HEK293 (cell line): Measurements from ENCODE around the gene SAE1.
A peak's percentile ranks its signal among the peaks of the same experiment; 100 is the strongest.

ENCODE experiments used
- BCL11A ChIP-seq: fragments of 450-650 bp; formaldehyde crosslinking; IDR thresholded peaks from 2 replicates; pipeline ENCODE4 v1.5.1; 2016; ENCODE audit warnings: low read depth, missing biosample characterization, missing genetic modification characterization
- GLIS2 ChIP-seq: fragments of 450-650 bp; formaldehyde crosslinking; IDR thresholded peaks from 2 replicates; pipeline ENCODE4 v1.5.1; 2016; ENCODE audit warnings: missing biosample characterization, missing genetic modification characterization
- HOXC10 ChIP-seq: sonication (generic); formaldehyde crosslinking; IDR thresholded peaks from 2 replicates; pipeline ENCODE4 v1.8.1; 2023; ENCODE audit warnings: mild to moderate bottlenecking, missing genetic modification reagents
- KLF16 ChIP-seq: fragments of 450-650 bp; formaldehyde crosslinking; IDR thresholded peaks from 2 replicates; pipeline ENCODE4 v1.5.1; 2017; ENCODE audit warnings: missing biosample characterization, missing genetic modification characterization
- SCRT2 ChIP-seq: fragments of 450-650 bp; formaldehyde crosslinking; IDR thresholded peaks from 2 replicates; pipeline ENCODE4 v1.5.1; 2016; ENCODE audit warnings: missing biosample characterization, missing genetic modification characterization
- WT1 ChIP-seq: fragments of 450-650 bp; formaldehyde crosslinking; IDR thresholded peaks from 2 replicates; pipeline ENCODE4 v1.5.1; 2016; ENCODE audit warnings: missing biosample characterization, missing genetic modification characterization
- ZBTB48 ChIP-seq: fragments of 450-650 bp; formaldehyde crosslinking; IDR thresholded peaks from 2 replicates; pipeline ENCODE4 v1.5.1; 2016; ENCODE audit warnings: missing biosample characterization, missing genetic modification characterization
- ZNF114 ChIP-seq: fragments of 450-650 bp; formaldehyde crosslinking; IDR thresholded peaks from 2 replicates; pipeline ENCODE4 v1.5.0; 2017; ENCODE audit warnings: missing biosample characterization, missing genetic modification characterization
- ZNF157 ChIP-seq: fragments of 450-650 bp; formaldehyde crosslinking; IDR thresholded peaks from 2 replicates; pipeline ENCODE4 v1.5.1; 2016; ENCODE audit warnings: missing biosample characterization, missing genetic modification characterization
- ZNF221 ChIP-seq: fragments of 450-650 bp; formaldehyde crosslinking; IDR thresholded peaks from 2 replicates; pipeline ENCODE4 v1.5.1; 2017; ENCODE audit warnings: missing biosample characterization, missing genetic modification characterization, borderline replicate concordance
- ZNF239 ChIP-seq: fragments of 450-650 bp; formaldehyde crosslinking; IDR thresholded peaks from 2 replicates; pipeline ENCODE4 v1.5.1; 2016; ENCODE audit warnings: missing biosample characterization, missing genetic modification characterization
- ZNF24 ChIP-seq: fragments of 450-650 bp; formaldehyde crosslinking; IDR thresholded peaks from 2 replicates; pipeline ENCODE4 v1.5.1; 2016; ENCODE audit warnings: missing biosample characterization, missing genetic modification characterization
- ZNF266 ChIP-seq: fragments of 450-650 bp; formaldehyde crosslinking; IDR thresholded peaks from 2 replicates; pipeline ENCODE4 v1.5.1; 2016; ENCODE audit warnings: missing biosample characterization, missing genetic modification characterization, low read depth
- ZNF350 ChIP-seq: fragments of 450-650 bp; formaldehyde crosslinking; IDR thresholded peaks from 2 replicates; pipeline ENCODE4 v1.5.0; 2017; ENCODE audit warnings: missing biosample characterization, mild to moderate bottlenecking, missing genetic modification characterization
- ZNF354C ChIP-seq: fragments of 450-650 bp; formaldehyde crosslinking; IDR thresholded peaks from 2 replicates; pipeline ENCODE4 v1.5.1; 2016; ENCODE audit warnings: missing biosample characterization, missing genetic modification characterization, low read depth, borderline replicate concordance
- ZNF530 ChIP-seq: fragments of 450-650 bp; formaldehyde crosslinking; IDR thresholded peaks from 2 replicates; pipeline ENCODE4 v1.5.1; 2016; ENCODE audit warnings: low read depth, missing biosample characterization, missing genetic modification characterization
- ZNF571 ChIP-seq: fragments of 450-650 bp; formaldehyde crosslinking; IDR thresholded peaks from 2 replicates; pipeline ENCODE4 v1.5.0; 2017; ENCODE audit warnings: missing biosample characterization, missing genetic modification characterization
- ZNF792 ChIP-seq: fragments of 450-650 bp; formaldehyde crosslinking; IDR thresholded peaks from 2 replicates; pipeline ENCODE4 v1.5.1; 2016; ENCODE audit warnings: missing biosample characterization, missing genetic modification characterization
- ZNF843 ChIP-seq: fragments of 450-650 bp; formaldehyde crosslinking; IDR thresholded peaks from 2 replicates; pipeline ENCODE4 v1.5.1; 2016; ENCODE audit warnings: missing biosample characterization, missing genetic modification characterization
- TF ChIP-seq, protein P1 (sequence below): fragments of 450-650 bp; formaldehyde crosslinking; IDR thresholded peaks from 2 replicates; pipeline ENCODE4 v1.5.1; 2016; ENCODE audit warnings: missing biosample characterization, missing genetic modification characterization
- TF ChIP-seq, protein P2 (sequence below): fragments of 450-650 bp; formaldehyde crosslinking; IDR thresholded peaks from 2 replicates; pipeline ENCODE4 v1.5.1; 2016; ENCODE audit warnings: missing biosample characterization, missing genetic modification characterization
- TF ChIP-seq, protein P3 (sequence below): fragments of 450-650 bp; formaldehyde crosslinking; IDR thresholded peaks from 2 replicates; pipeline ENCODE4 v1.5.1; 2016; ENCODE audit warnings: missing biosample characterization, missing genetic modification characterization
- TF ChIP-seq, protein P4 (sequence below): fragments of 450-650 bp; formaldehyde crosslinking; IDR thresholded peaks from 2 replicates; pipeline ENCODE4 v1.5.1; 2016; ENCODE audit warnings: missing biosample characterization, missing genetic modification characterization
- TF ChIP-seq, protein P5 (sequence below): fragments of 450-650 bp; formaldehyde crosslinking; IDR thresholded peaks from 2 replicates; pipeline ENCODE4 v1.5.1; 2016; ENCODE audit warnings: missing biosample characterization, missing genetic modification characterization, borderline replicate concordance
- TF ChIP-seq, protein P6 (sequence below): fragments of 450-650 bp; formaldehyde crosslinking; IDR thresholded peaks from 2 replicates; pipeline ENCODE4 v1.5.1; 2017; ENCODE audit warnings: missing biosample characterization, missing genetic modification characterization

SAE1 gene

DNA sequence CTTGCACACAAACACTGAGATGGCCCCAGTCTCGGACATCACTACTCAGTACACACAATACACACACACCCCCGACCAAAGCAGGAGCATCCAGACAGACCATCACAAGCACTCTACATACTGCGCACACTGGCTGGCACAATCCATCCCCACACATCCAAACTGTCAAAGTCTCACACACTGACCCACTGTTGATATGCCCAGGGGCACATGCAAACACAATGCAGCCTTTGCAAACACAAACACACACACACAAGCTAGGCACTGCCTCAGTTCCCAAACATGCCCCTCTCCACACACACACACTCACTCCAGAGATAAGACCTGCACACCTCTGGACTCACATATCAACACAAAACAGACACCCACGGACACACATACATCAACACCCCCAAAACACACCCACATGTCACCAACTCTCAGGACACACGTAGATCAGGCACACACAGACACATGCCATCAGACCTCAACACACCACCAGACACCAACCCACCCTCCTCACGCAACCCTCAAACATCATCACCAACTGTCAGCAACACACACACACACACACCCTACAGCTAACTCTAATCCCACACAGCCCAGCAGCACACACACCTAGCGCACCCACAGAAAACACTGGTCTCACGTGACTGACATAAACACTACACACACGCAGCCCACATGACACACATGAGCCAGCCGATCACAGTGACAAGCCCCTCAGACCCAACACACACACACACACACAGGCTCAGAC is 98.5 kb downstream of the SAE1 start (continued):
- peak; percentile 75 for TF ChIP-seq ZBTB48 (tag by site-specific recombination)
- TF ChIP-seq ZNF843 (tag by site-specific recombination), result no peak
- TF ChIP-seq, protein P1, sequence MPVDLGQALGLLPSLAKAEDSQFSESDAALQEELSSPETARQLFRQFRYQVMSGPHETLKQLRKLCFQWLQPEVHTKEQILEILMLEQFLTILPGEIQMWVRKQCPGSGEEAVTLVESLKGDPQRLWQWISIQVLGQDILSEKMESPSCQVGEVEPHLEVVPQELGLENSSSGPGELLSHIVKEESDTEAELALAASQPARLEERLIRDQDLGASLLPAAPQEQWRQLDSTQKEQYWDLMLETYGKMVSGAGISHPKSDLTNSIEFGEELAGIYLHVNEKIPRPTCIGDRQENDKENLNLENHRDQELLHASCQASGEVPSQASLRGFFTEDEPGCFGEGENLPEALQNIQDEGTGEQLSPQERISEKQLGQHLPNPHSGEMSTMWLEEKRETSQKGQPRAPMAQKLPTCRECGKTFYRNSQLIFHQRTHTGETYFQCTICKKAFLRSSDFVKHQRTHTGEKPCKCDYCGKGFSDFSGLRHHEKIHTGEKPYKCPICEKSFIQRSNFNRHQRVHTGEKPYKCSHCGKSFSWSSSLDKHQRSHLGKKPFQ (tag by site-specific recombination), result no peak
- TF ChIP-seq ZNF530 (tag by site-specific recombination), result 0 out of 2 replicates have a peak, but pooled peaks have one; percentile 33
- no peak for TF ChIP-seq ZNF354C (tag by site-specific recombination)
- TF ChIP-seq ZNF350 (tag by site-specific recombination), result no peak
- peak; percentile 47; the same call in 1 of the 2 replicates for TF ChIP-seq KLF16 (tag by site-specific recombination)
- TF ChIP-seq ZNF571 (tag by site-specific recombination), result no peak
- no peak for TF ChIP-seq HOXC10 (CRISPR knock-in tag)
- TF ChIP-seq ZNF266 (tag by site-specific recombination), result peak; percentile 59; the same call in 1 of the 2 replicates
- no peak for TF ChIP-seq ZNF221
- peak; percentile 75; the same call in 1 of the 2 replicates for TF ChIP-seq BCL11A (tag by site-specific recombination)
- TF ChIP-seq ZNF792 (tag by site-specific recombination), result 0 out of 2 replicates have a peak, but pooled peaks have one; percentile 65
- TF ChIP-seq, protein P2, sequence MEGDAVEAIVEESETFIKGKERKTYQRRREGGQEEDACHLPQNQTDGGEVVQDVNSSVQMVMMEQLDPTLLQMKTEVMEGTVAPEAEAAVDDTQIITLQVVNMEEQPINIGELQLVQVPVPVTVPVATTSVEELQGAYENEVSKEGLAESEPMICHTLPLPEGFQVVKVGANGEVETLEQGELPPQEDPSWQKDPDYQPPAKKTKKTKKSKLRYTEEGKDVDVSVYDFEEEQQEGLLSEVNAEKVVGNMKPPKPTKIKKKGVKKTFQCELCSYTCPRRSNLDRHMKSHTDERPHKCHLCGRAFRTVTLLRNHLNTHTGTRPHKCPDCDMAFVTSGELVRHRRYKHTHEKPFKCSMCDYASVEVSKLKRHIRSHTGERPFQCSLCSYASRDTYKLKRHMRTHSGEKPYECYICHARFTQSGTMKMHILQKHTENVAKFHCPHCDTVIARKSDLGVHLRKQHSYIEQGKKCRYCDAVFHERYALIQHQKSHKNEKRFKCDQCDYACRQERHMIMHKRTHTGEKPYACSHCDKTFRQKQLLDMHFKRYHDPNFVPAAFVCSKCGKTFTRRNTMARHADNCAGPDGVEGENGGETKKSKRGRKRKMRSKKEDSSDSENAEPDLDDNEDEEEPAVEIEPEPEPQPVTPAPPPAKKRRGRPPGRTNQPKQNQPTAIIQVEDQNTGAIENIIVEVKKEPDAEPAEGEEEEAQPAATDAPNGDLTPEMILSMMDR, result 0 out of 2 replicates have a peak, but pooled peaks have one; percentile 6
- TF ChIP-seq ZNF239, result peak; percentile 63; the same call in 1 of the 2 replicates
- peak; percentile 92 for TF ChIP-seq SCRT2
- peak; percentile 51 for TF ChIP-seq ZNF157 (tag by site-specific recombination)
- TF ChIP-seq, protein P3, sequence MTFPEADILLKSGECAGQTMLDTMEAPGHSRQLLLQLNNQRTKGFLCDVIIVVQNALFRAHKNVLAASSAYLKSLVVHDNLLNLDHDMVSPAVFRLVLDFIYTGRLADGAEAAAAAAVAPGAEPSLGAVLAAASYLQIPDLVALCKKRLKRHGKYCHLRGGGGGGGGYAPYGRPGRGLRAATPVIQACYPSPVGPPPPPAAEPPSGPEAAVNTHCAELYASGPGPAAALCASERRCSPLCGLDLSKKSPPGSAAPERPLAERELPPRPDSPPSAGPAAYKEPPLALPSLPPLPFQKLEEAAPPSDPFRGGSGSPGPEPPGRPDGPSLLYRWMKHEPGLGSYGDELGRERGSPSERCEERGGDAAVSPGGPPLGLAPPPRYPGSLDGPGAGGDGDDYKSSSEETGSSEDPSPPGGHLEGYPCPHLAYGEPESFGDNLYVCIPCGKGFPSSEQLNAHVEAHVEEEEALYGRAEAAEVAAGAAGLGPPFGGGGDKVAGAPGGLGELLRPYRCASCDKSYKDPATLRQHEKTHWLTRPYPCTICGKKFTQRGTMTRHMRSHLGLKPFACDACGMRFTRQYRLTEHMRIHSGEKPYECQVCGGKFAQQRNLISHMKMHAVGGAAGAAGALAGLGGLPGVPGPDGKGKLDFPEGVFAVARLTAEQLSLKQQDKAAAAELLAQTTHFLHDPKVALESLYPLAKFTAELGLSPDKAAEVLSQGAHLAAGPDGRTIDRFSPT (tag by site-specific recombination), result peak; percentile 62; the same call in 1 of the 2 replicates
- TF ChIP-seq WT1 (tag by site-specific recombination), result 0 out of 2 replicates have a peak, but pooled peaks have one; percentile 42
- TF ChIP-seq, protein P4, sequence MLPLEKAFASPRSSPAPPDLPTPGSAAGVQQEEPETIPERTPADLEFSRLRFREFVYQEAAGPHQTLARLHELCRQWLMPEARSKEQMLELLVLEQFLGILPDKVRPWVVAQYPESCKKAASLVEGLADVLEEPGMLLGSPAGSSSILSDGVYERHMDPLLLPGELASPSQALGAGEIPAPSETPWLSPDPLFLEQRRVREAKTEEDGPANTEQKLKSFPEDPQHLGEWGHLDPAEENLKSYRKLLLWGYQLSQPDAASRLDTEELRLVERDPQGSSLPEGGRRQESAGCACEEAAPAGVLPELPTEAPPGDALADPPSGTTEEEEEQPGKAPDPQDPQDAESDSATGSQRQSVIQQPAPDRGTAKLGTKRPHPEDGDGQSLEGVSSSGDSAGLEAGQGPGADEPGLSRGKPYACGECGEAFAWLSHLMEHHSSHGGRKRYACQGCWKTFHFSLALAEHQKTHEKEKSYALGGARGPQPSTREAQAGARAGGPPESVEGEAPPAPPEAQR (tag by site-specific recombination), result peak; percentile 59; the same call in 1 of the 2 replicates
- TF ChIP-seq, protein P5, sequence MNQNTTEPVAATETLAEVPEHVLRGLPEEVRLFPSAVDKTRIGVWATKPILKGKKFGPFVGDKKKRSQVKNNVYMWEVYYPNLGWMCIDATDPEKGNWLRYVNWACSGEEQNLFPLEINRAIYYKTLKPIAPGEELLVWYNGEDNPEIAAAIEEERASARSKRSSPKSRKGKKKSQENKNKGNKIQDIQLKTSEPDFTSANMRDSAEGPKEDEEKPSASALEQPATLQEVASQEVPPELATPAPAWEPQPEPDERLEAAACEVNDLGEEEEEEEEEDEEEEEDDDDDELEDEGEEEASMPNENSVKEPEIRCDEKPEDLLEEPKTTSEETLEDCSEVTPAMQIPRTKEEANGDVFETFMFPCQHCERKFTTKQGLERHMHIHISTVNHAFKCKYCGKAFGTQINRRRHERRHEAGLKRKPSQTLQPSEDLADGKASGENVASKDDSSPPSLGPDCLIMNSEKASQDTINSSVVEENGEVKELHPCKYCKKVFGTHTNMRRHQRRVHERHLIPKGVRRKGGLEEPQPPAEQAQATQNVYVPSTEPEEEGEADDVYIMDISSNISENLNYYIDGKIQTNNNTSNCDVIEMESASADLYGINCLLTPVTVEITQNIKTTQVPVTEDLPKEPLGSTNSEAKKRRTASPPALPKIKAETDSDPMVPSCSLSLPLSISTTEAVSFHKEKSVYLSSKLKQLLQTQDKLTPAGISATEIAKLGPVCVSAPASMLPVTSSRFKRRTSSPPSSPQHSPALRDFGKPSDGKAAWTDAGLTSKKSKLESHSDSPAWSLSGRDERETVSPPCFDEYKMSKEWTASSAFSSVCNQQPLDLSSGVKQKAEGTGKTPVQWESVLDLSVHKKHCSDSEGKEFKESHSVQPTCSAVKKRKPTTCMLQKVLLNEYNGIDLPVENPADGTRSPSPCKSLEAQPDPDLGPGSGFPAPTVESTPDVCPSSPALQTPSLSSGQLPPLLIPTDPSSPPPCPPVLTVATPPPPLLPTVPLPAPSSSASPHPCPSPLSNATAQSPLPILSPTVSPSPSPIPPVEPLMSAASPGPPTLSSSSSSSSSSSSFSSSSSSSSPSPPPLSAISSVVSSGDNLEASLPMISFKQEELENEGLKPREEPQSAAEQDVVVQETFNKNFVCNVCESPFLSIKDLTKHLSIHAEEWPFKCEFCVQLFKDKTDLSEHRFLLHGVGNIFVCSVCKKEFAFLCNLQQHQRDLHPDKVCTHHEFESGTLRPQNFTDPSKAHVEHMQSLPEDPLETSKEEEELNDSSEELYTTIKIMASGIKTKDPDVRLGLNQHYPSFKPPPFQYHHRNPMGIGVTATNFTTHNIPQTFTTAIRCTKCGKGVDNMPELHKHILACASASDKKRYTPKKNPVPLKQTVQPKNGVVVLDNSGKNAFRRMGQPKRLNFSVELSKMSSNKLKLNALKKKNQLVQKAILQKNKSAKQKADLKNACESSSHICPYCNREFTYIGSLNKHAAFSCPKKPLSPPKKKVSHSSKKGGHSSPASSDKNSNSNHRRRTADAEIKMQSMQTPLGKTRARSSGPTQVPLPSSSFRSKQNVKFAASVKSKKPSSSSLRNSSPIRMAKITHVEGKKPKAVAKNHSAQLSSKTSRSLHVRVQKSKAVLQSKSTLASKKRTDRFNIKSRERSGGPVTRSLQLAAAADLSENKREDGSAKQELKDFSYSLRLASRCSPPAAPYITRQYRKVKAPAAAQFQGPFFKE, result no peak
- TF ChIP-seq, protein P6, sequence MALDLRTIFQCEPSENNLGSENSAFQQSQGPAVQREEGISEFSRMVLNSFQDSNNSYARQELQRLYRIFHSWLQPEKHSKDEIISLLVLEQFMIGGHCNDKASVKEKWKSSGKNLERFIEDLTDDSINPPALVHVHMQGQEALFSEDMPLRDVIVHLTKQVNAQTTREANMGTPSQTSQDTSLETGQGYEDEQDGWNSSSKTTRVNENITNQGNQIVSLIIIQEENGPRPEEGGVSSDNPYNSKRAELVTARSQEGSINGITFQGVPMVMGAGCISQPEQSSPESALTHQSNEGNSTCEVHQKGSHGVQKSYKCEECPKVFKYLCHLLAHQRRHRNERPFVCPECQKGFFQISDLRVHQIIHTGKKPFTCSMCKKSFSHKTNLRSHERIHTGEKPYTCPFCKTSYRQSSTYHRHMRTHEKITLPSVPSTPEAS (tag by site-specific recombination), result peak; percentile 94
- TF ChIP-seq ZNF114 (tag by site-specific recombination), result peak; percentile 69; the same call in 1 of the 2 replicates
- no peak for TF ChIP-seq ZNF24 (tag by site-specific recombination)
- no peak for TF ChIP-seq GLIS2 (tag by site-specific recombination)
